Keratinocyte (primary cell): ENCODE results near the gene SYNDIG1. TPM values are rescaled to one million over a fixed set of nuclear protein-coding genes. Genes with fewer than 3 reads are reported as not detected.

Experiments used
- DNase-seq: peaks from one replicate; pipeline ENCODE4 v3.0.0-alpha.2; 2011; ENCODE audit warnings: low read depth, missing footprints, low spot score
- FAIRE-seq: peaks from 2 replicates; lab custom pipeline; 2011; peaks lifted over from hg19 to GRCh38; lab: Jason Lieb, UNC
- H2AFZ ChIP-seq: 2 replicates; pipeline ENCODE4 v1.6.0; 2012; ENCODE audit warnings: low read length, control low read depth, inconsistent platforms; ENCODE audit not compliant: control insufficient read depth
- H3K27ac ChIP-seq: 2 replicates; pipeline ENCODE4 v1.5.1; 2011; ENCODE audit warnings: low read length; ENCODE audit not compliant: control insufficient read depth, insufficient read depth
- H3K27me3 ChIP-seq: 3 replicates; pipeline ENCODE4 v1.6.0; 2011; ENCODE audit warnings: low read length; ENCODE audit not compliant: control insufficient read depth, insufficient read depth; ENCODE audit errors: extremely low read depth
- H3K36me3 ChIP-seq, 2 experiments: 2 replicates in 1 of 2; 3 replicates in 1 of 2; pipeline ENCODE4 v1.5.1; 2011; ENCODE audit warnings: low read length in 2 of 2, mild to moderate bottlenecking in 1 of 2; ENCODE audit not compliant: control insufficient read depth in 2 of 2, insufficient read depth in 2 of 2; ENCODE audit errors: extremely low read depth in 1 of 2
- H3K4me1 ChIP-seq: 3 replicates; pipeline ENCODE4 v1.5.1; 2011; ENCODE audit warnings: low read length; ENCODE audit not compliant: control insufficient read depth, insufficient read depth; ENCODE audit errors: extremely low read depth
- H3K4me2 ChIP-seq: 3 replicates; pipeline ENCODE4 v1.6.0; 2011; ENCODE audit warnings: low read depth, low read length; ENCODE audit not compliant: control insufficient read depth, insufficient read depth; ENCODE audit errors: extremely low read depth
- H3K4me3 ChIP-seq, 3 experiments: fragments of 200-600 bp in 1 of 3; sonication (generic) in 1 of 3; 2 replicates in 2 of 3; 3 replicates in 1 of 3; pipeline ENCODE4 v1.5.1; 2011 to 2016; ENCODE audit warnings: low read length in 3 of 3, mild to moderate bottlenecking in 3 of 3, control low read depth in 2 of 3, inconsistent platforms in 1 of 3, low read depth in 1 of 3, mixed read lengths in 1 of 3, mixed run types in 1 of 3, moderate library complexity in 1 of 3; ENCODE audit not compliant: control insufficient read depth in 2 of 3, insufficient read depth in 2 of 3; ENCODE audit errors: extremely low read depth in 1 of 3
- H3K79me2 ChIP-seq: 2 replicates; pipeline ENCODE4 v1.6.0; 2012; ENCODE audit warnings: low read length; ENCODE audit not compliant: control insufficient read depth, insufficient read depth
- H3K9ac ChIP-seq: 3 replicates; pipeline ENCODE4 v1.6.0; 2011; ENCODE audit warnings: low read length; ENCODE audit not compliant: control insufficient read depth, insufficient read depth; ENCODE audit errors: extremely low read depth
- H3K9me1 ChIP-seq: 3 replicates; pipeline ENCODE4 v1.6.0; 2011; ENCODE audit warnings: low read length; ENCODE audit not compliant: control insufficient read depth, insufficient read depth; ENCODE audit errors: extremely low read depth
- H3K9me3 ChIP-seq: 2 replicates; pipeline ENCODE4 v1.5.1; 2012; ENCODE audit warnings: low read depth, low read length; ENCODE audit not compliant: control insufficient read depth
- H4K20me1 ChIP-seq: 3 replicates; pipeline ENCODE4 v1.6.0; 2011; ENCODE audit warnings: low read length; ENCODE audit not compliant: control insufficient read depth, insufficient read depth; ENCODE audit errors: extremely low read depth
- CTCF ChIP-seq, 3 experiments: IDR thresholded peaks in 1 of 3; conservative IDR thresholded peaks in 1 of 3; optimal IDR thresholded peaks in 1 of 3; 2 replicates in 2 of 3; 3 replicates in 1 of 3; pipeline versions ENCODE3 to v1.5.1; 2011; ENCODE audit warnings: low read length in 3 of 3, mild to moderate bottlenecking in 3 of 3, moderate library complexity in 2 of 3, control low read depth in 1 of 3, inconsistent platforms in 1 of 3; ENCODE audit not compliant: insufficient read depth in 2 of 3; ENCODE audit errors: extremely low read depth in 1 of 3
- EZH2 ChIP-seq: IDR thresholded peaks from one replicate; pipeline ENCODE4 v1.6.1; 2012; ENCODE audit warnings: inconsistent platforms, mild to moderate bottlenecking, low read length, moderate library complexity
- dilution Hi-C: fragments of 300-500 bp; cut with MboI; formaldehyde crosslinking; loops from one replicate; pipeline ENCODE4 v1.7.0; 2020; ENCODE audit warnings: low sequenced_read_pairs; ENCODE audit not compliant: extremely low pct_ligation_motif_present
- polyA plus RNA-seq, 5 experiments: library from polyadenylated mRNA; depleted of rRNA in 3 of 5; stranded (reverse) in 3 of 5; stranded (forward) in 1 of 5; unstranded in 1 of 5; fragments of >200 nt; gene quantifications; 1 replicate in 1 of 5; 2 replicates in 3 of 5; 3 replicates in 1 of 5; pipeline versions ENCODE4 v1.2.1 to v1.2.3, GENCODE V29; 2011 to 2012; ENCODE audit warnings: missing spikeins in 2 of 5, low read depth in 1 of 5, low replicate concordance in 1 of 5

The SYNDIG1 gene
- polyA plus RNA-seq, 1 donor (not counting 4 experiments of a cell fraction or from before 2014, with no cell fraction given) = 0.38 TPM

- Histone ChIP-seq H4K20me1 (no peaks in the 10 kb centered on the region), H3K4me2 (no peak overlapping the region), H3K4me3 (no peak overlapping the region), H3K4me1 (no peaks in the 10 kb centered on the region), H3K9me1 (no peaks in the 10 kb centered on the region), H3K79me2 (no peaks in the 10 kb centered on the region), H3K9ac (no peak overlapping the region), H3K36me3 (no peaks in the 10 kb centered on the region), H2AFZ (no peak overlapping the region), H3K27me3 (no peaks in the 10 kb centered on the region), H3K9me3 (no peaks in the 10 kb centered on the region), H3K27ac (no peak overlapping the region)
- no peak for TF ChIP-seq EZH2
- TF ChIP-seq CTCF (optimal IDR thresholded peaks at IDR 0.05 in 1 of 3, IDR thresholded peaks at IDR 0.05 in 1 of 3, conservative IDR thresholded peaks at IDR 0.05 in 1 of 3; ENCODE audit: extremely low read depth in 1 of 3, insufficient read depth in 2 of 3, low read length in 3 of 3) = no peak
- no peak for FAIRE-seq
- no peak for DNase-seq
- dilution Hi-C loops = no loop called here
Measured at GRCh38 chr20:24523661-24524060, 54.2 kb downstream of the SYNDIG1 start.

- dilution Hi-C loops = no loop called here
- H3K9me3 ChIP-seq = no peaks in the 10 kb centered on the region
- no peaks in the 10 kb centered on the region for H3K9me1 ChIP-seq
- no peak for DNase-seq
- no peak overlapping the region for H3K4me3 ChIP-seq
- no peaks in the 10 kb centered on the region for H3K79me2 ChIP-seq
- no peaks in the 10 kb centered on the region for H3K27me3 ChIP-seq
- H3K27ac ChIP-seq = no peak overlapping the region
- no peak for FAIRE-seq
- H2AFZ ChIP-seq = no peak overlapping the region
- no peak for TF ChIP-seq CTCF (optimal IDR thresholded peaks at IDR 0.05 in 1 of 3, IDR thresholded peaks at IDR 0.05 in 1 of 3, conservative IDR thresholded peaks at IDR 0.05 in 1 of 3; ENCODE audit: extremely low read depth in 1 of 3, insufficient read depth in 2 of 3, low read length in 3 of 3)
- no peak for TF ChIP-seq EZH2
- H4K20me1 ChIP-seq = no peaks in the 10 kb centered on the region
- H3K9ac ChIP-seq = no peak overlapping the region
- H3K4me1 ChIP-seq = no peaks in the 10 kb centered on the region
- no peak overlapping the region for H3K4me2 ChIP-seq
- no peaks in the 10 kb centered on the region for H3K36me3 ChIP-seq
Measured at GRCh38 chr20:24528583-24529368, 59.3 kb downstream of the SYNDIG1 start.
